Tibial nerve (tissue), 3 donors: ENCODE data around the gene PDE8B.

Source experiments
- CTCF ChIP-seq, 5 experiments: fragments of 200-600 bp in 3 of 5; fragments of 450-650 bp in 2 of 5; sonication (generic) in 3 of 5; IDR thresholded peaks; one replicate each; pipeline ENCODE4 v1.5.1; 2016 to 2019; ENCODE audit warnings: antibody characterized with exemption in 5 of 5, mild to moderate bottlenecking in 3 of 5, moderate library complexity in 2 of 5
- POLR2A ChIP-seq, 2 donors: fragments of 450-650 bp; IDR thresholded peaks; one replicate each; pipeline ENCODE4 v1.6.1; 2017; ENCODE audit warnings: antibody characterized with exemption in 2 of 2, mild to moderate bottlenecking in 2 of 2, moderate library complexity in 2 of 2

GRCh38 chr5:77463905-77464304 lies 253.4 kb downstream of the PDE8B start:
- TF ChIP-seq POLR2A (IDR thresholded peaks at IDR 0.05) (no peak), CTCF (IDR thresholded peaks at IDR 0.05) (no peak)
